HG03066 (cell line): Measurements from ENCODE around the gene TMEM234.

ENCODE experiments used
- ATAC-seq: cut with Tn5 transposase; IDR thresholded peaks from one replicate; pipeline ENCODE4 v1.9.1; 2021; ENCODE audit warnings: low read depth; ENCODE audit not compliant: unreplicated experiment

The TMEM234 gene

GRCh38 chr1:32180186-32181060, 41.7 kb downstream of the TMEM234 start:
- ATAC-seq = no peak

DNA sequence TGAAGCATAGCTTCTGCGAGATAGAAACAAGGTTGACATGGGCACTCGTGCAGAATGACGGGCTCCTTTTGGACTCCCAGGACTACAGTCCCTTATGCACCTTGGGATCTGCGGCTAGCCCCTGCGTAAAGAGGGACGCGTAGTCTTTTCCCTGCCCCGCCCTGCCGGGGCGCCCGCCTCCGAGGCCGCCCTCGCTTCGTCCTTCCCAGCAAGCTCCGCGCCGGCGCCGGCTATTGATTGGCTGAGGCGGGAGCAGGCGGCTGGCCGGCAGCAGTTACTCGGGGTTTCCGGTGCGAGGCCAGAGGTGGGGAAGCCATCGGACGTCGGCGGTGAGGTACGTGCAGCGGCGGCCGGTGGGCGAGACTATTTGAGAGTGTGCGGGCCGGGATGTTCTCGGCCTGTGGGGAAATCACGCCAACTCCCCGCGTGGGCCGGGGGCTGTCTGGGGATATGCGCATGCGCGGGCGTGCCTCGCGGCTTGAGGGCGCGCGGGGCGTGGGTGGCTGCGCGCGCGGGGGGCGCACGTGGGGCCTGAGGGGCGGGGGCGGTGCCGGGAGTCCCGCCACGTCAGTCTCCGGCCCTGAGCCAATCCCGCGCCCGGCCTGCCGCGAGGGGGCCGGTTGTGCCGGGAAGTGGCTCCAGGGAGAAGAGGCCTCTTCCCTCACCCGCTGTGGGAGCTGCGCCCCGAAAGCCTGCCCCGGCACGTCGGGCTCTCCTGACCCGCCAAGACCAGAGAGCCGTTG, 42.5 kb downstream of the TMEM234 start, which contains the start of gene TXLNA:
TXLNA (plus strand) TSS at position 233 of the 743 bp plus-strand sequence. CDS start 671 bp downstream, outside the sequence.
- peak; percentile 86 for ATAC-seq

- no peak for ATAC-seq
These were observed 43.0 kb downstream of the TMEM234 start for GRCh38 chr1:32179193-32179442.

DNA sequence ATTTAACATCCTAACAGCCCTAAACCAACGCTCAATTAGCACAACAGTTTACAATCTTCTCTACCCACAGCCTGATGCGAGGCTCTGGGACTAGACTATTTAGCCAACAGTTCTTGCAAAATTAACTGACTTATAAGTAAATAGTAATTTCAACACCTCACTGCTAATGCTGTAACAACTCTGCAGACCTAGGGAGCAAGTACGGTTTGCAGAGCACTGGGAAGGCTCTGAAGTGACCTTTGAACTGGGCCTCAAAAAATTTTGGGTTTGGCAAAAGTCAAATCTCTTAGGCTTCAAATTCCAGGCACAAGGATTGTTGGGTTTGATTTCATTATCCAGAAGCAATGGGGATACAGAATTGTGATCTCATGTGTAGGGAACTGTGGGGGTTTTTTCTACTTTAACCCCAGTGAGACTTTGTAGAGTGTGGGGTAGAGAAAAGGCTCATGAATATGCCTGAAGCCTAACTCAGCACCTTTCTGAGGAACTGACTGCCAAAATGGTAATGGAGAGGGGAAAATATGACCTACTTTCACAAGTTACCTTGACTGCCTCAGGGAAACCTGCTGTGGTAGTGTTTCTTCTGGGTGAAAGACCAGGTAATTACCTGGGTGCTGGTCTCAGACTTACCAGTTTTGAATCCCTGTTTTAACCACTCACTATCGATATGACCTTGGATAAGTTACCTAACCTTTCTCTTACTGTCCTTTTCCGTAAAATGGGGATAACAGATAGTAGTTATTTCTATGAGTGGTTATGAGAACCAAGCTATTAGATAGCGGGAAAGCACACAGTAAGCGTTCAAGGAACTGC, 43.6 kb downstream of the TMEM234 start:
- no peak for ATAC-seq

GRCh38 chr1:32172621-32173245, 49.4 kb downstream of the TMEM234 start:
- no peak for ATAC-seq

GRCh38 chr1:32170991-32171390, 51.2 kb downstream of the TMEM234 start:
- no peak for ATAC-seq
